GM12801 (cell line): Measurements from ENCODE around the gene PCP2.

ENCODE experiments used
- CTCF ChIP-seq: IDR thresholded peaks from one replicate; pipeline ENCODE4 v1.5.1; 2011; ENCODE audit warnings: control low read depth; ENCODE audit not compliant: insufficient read length; ENCODE audit errors: extremely low read depth

The PCP2 gene

GRCh38 chr19:7602935-7603497, 30.5 kb downstream of the PCP2 start:
- no peak for TF ChIP-seq CTCF

GRCh38 chr19:7602240-7602934, 31.1 kb downstream of the PCP2 start:
- TF ChIP-seq CTCF, result no peak

DNA sequence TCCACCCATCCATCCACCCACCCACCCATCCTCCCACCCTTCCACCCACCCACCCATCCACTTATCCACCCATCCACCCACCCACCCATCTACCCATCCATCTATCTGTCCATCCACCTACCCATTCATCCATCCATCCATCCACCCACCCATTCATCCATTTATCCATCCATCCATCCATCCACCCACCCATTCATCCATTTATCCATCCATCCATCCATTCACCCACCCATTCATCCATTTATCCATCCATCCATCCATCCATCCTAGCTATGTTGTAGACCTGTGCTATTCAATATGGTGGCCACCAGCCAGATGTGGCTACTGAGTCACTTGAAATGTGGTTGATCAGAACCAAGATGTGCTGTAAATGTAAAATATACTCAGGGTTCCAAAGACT, 32.8 kb downstream of the PCP2 start:
- no peak for TF ChIP-seq CTCF

GRCh38 chr19:7598180-7598579, 35.3 kb downstream of the PCP2 start:
- no peak for TF ChIP-seq CTCF

- no peak for TF ChIP-seq CTCF
These were observed 35.8 kb downstream of the PCP2 start for GRCh38 chr19:7597689-7598088.

DNA sequence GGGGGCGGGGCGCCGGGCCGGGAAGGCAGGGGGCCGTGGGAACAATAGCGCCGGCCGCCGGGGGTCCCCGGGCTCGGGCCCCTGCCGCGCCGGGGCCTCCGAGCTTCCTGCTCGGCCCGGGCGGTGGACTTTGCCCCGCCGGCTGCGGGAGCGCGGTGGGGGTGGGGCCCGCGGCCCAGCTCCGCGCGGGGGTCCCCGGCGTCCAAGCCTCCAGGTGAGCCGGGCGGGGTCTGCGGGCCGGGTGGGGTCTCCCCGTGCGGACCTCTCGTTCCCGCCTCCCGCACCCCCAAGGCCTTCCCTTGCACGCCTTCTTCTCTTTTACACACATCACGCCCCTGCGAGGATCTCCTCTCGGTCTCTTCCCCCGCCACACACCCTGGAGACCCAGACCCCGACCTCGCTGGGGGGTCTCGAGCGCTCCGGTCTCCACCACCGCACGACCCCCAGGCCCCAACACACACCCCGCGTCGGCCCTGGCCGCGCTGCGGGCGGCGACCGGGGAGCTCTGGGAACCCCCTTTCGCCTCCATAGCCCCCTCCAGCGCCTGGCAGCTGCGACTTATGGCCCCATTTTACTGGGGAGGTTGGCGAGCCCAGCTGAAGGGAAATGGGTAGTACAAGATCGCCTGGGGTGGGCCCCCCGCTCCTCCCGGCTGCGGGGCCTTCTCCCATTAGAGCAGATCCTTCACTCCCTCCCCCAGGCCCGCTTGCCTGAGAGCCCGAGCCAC, 37.1 kb downstream of the PCP2 start:
- no peak for TF ChIP-seq CTCF

GRCh38 chr19:7595466-7596133, 37.9 kb downstream of the PCP2 start, which contains the start of gene CAMSAP3:
Gene CAMSAP3, plus strand, starts transcription at chr19:7595863. Its CDS starts 140 bp downstream, at chr19:7596003.
- no peak for TF ChIP-seq CTCF
